HG03135 (cell line): ENCODE results near the gene HELZ2.

Experiments used
- ATAC-seq: cut with Tn5 transposase; IDR thresholded peaks from one replicate; pipeline ENCODE4 v1.9.1; 2021; ENCODE audit warnings: mild to moderate bottlenecking, moderate library complexity; ENCODE audit not compliant: unreplicated experiment

Gene HELZ2

GRCh38 chr20:63553251-63553932 is 20.6 kb downstream of the HELZ2 start:
- ATAC-seq = peak; percentile 42

- ATAC-seq = peak; percentile 36
These were observed 21.4 kb downstream of the HELZ2 start for GRCh38 chr20:63552481-63553249.

DNA sequence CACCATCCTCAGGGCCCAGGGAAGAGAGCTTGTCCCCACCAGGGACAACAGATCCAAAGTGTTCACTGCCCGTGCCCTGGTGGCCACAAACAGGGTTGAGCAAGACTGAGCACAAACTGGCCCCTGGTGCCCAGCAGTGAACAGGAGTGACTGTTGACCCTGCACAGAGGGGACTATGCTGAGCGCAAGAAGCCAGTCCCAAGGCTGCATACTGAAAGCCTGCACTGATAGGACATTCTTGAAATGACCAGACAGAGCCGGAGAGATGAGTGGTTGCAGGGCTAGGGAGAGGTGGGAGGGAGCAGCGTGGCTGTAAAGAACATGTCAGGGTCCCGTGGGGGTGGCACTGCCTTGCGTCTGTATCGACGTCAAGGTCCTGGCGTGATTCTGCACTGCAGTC is 23.0 kb downstream of the HELZ2 start:
- no peak for ATAC-seq

- ATAC-seq = no peak
These were observed 24.3 kb downstream of the HELZ2 start for GRCh38 chr20:63549679-63550282.

DNA sequence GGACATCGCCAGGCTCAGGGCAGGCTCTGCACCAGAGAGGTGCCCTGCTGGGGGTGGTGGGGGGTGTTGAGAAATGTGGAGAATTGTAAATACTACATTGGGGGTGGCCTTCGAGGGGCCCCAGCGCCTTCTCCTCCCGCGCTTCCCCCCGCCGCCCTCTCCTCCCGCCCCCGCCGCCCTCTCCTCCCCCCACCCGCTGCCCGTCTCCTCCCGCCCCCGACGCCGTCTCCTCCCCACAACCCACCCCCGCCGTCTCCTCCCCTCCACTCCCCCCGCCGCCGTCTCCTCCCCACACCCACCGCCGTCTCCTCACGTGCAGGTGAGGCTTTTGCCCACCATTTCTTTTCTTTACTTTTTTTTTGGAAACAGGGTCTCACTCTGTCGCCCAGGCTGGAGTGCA is 25.0 kb downstream of the HELZ2 start:
- ATAC-seq = no peak

GRCh38 chr20:63548542-63548941 is 25.5 kb downstream of the HELZ2 start:
- ATAC-seq = no peak

- no peak for ATAC-seq
These were observed 26.1 kb downstream of the HELZ2 start, which contains the start of gene SRMS for GRCh38 chr20:63547725-63548480. Gene SRMS (minus strand): TSS chr20:63547749. CDS start chr20:63547463, 286 bp downstream.

- ATAC-seq = no peak
These were observed 26.9 kb downstream of the HELZ2 start for GRCh38 chr20:63546956-63547724.

- ATAC-seq = no peak
These were observed 27.6 kb downstream of the HELZ2 start for GRCh38 chr20:63546256-63546955.

GRCh38 chr20:63545814-63546213 is 28.2 kb downstream of the HELZ2 start:
- ATAC-seq = no peak

- ATAC-seq = no peak
These were observed 29.0 kb downstream of the HELZ2 start for GRCh38 chr20:63544958-63545516.

DNA sequence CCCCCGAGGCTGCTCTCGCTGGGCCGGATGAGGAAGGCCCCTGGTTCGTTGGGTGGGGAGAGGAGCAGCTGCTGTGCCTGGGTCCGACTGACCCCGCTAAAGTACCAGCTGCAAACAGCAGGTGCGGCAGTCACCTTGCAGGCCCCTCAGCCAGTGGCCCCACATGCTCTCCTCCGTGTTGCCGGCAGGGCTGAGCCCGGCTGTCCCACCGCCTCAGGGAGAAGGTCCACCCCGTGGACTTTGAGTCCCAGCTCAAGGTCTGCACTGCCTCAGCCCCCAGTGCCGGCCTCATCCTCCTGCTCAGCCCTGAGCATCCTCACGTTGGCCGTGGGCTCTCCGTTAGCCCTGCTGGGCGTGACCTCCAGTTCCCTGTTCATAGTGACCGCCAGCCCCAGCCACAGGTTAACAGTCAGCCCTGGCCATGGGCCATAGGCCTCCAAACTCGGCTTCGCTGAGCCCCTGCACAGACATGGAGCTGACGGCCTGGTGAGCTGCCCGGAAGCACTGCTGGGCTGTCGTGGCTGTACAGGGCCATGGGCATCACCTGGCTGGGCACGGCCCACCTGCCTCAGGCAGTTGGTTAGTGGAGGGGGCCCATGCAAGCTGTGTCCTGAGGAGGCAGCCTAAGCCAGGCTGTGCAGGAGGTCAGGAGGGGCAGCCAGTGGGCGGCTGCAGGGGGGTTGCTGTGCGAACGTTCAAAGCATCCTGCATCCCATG is 29.6 kb downstream of the HELZ2 start:
- no peak for ATAC-seq

DNA sequence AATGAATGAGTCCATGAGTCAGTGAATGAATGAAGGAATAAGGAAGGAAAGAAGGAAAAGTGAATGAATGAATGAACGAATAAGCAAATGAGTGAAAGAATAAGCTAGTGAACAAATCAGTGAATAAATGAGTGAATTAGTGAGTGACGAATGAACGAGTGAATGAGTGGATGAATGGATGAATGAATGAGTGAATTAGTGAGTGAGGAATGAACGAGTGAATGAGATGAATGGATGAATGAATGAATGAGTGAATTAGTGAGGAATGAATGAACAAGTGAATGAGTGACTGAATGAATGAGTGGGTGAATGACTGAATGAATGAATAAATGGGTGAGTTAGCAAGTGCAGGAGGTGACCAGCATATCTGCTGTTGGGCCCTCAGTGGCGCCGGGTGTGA is 30.3 kb downstream of the HELZ2 start:
- no peak for ATAC-seq

GRCh38 chr20:63543131-63543530 is 30.9 kb downstream of the HELZ2 start:
- ATAC-seq = no peak

GRCh38 chr20:63542696-63543095 is 31.3 kb downstream of the HELZ2 start:
- ATAC-seq = no peak

DNA sequence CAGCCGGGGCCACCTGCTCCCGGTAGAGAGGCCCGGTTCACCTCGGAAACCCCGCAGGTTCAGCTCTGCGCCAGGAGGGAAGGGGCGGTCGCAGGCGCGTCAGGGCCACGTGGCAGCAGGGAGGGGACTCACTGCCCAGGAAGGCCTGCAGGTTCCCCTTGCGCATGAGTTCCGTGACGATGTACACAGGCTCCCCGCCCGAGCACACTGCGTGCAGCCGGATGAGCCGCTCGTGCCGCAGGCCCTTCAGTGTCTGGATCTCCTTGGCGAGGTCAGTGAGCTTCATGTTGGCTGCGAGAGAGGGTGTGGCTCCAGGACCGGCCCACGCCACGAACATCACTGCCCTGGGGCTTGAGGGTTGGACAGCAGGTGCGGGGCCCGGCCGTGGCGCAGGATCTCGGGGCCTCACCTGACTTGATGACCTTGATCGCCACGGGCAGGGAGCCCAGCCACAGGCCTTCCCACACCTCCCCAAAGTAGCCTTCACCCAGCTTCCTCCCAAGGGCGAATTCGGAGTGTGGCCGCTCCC is 31.9 kb downstream of the HELZ2 start:
- no peak for ATAC-seq

GRCh38 chr20:63541371-63541770 is 32.7 kb downstream of the HELZ2 start:
- no peak for ATAC-seq

DNA sequence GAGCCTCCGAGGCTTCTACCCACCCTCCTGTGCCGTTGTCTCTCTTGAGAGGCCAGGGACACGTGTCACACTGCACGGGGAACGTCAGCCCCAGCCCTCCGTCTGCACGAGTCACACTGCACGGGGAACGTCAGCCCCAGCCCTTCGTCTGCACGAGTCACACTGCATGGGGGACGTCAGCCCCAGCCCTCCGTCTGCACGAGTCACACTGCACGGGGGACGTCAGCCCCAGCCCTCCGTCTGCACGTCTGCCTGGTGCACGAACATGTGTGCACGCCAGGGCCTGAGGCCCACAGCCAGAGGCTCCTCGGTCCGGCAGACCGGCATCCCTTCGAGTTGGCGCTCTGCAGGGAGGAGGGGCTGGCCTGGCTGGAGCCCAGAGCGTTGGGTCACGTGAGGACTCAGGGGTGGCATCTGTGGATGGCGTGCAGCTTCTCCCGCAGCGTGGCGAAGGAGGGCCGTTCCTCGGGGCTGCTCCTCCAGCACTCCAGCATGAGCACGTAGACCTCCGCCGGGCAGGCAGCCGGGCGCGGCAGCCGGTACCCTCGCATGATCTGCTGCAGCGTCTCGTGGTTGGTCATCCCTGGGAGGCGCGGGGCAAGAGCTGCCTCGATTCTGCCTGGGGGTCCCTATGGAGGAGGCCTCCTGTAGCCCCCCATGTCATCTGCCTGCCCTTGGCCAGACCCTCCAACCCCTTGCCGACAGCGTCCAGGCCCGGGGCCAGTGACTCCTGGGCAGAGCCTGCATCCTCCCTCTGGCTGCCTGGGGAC is 33.4 kb downstream of the HELZ2 start:
- ATAC-seq = no peak
